Muscle of leg (tissue), 11 donors: Measurements from ENCODE around the gene IGLON5. TPM values are rescaled to one million over a fixed set of nuclear protein-coding genes. Genes with fewer than 3 reads are reported as not detected.

ENCODE experiments used
- DNase-seq: peaks from one replicate; pipeline ENCODE4 v3.0.0; 2013
- H3K27ac ChIP-seq: one replicate; pipeline ENCODE4 v1.5.1; 2013; ENCODE audit warnings: mild to moderate bottlenecking, low read length, control low read depth
- H3K27me3 ChIP-seq: one replicate; pipeline ENCODE4 v1.6.1; 2013; ENCODE audit warnings: low read length; ENCODE audit not compliant: control insufficient read depth, insufficient read depth
- H3K36me3 ChIP-seq: one replicate; pipeline ENCODE4 v1.6.1; 2013; ENCODE audit warnings: low read length; ENCODE audit not compliant: control insufficient read depth, insufficient read depth
- H3K4me1 ChIP-seq: one replicate; pipeline ENCODE4 v1.6.1; 2013; ENCODE audit warnings: low read length; ENCODE audit not compliant: control insufficient read depth, insufficient read depth
- H3K4me3 ChIP-seq: one replicate; pipeline ENCODE4 v1.5.1; 2013; ENCODE audit warnings: low read length, control low read depth
- H3K9me3 ChIP-seq: replicated peaks from 2 replicates; pipeline ENCODE4 v1.6.1; 2013; ENCODE audit warnings: low read depth, low read length; ENCODE audit not compliant: control insufficient read depth
- WGBS: methylation state at CpG from one replicate; pipeline ENCODE4 v1.1.5; 2013; ENCODE audit warnings: missing lambda C conversion rate; ENCODE audit not compliant: insufficient coverage; 5-methylcytosine and 5-hydroxymethylcytosine counted together
- polyA plus RNA-seq, 8 donors: library from polyadenylated mRNA; unstranded; fragments of 120-200 nt; gene quantifications; one replicate each; pipeline versions ENCODE4 v1.2.1 to v1.2.3, GENCODE V29; 2013; ENCODE audit warnings: inconsistent platforms in 1 of 8, low replicate concordance in 1 of 8; ENCODE audit not compliant: insufficient read length in 8 of 8, insufficient read depth in 1 of 8
- total RNA-seq: library from RNA; stranded (reverse); fragments of 120-200 nt; gene quantifications from one replicate; pipeline ENCODE4 v1.2.4, GENCODE V29; 2013

The IGLON5 gene
- total and polyA plus RNA-seq, 9 donors, result 0.14 to 0.73 (median 0.21) TPM; not detected in 1

- Histone ChIP-seq H3K27ac (no peak overlapping the region), H3K36me3 (peaks cover 41% of the 10 kb centered on the region), H3K4me1 (no peaks in the 10 kb centered on the region), H3K4me3 (no peak overlapping the region), H3K27me3 (no peaks in the 10 kb centered on the region), H3K9me3 (no peaks in the 10 kb centered on the region)
- DNase-seq, result no peak
- WGBS, result 86% methylated on average over 6 of the region's 10 CpGs
Observed at GRCh38 chr19:51347209-51347928, 35.9 kb downstream of the IGLON5 start.

DNA sequence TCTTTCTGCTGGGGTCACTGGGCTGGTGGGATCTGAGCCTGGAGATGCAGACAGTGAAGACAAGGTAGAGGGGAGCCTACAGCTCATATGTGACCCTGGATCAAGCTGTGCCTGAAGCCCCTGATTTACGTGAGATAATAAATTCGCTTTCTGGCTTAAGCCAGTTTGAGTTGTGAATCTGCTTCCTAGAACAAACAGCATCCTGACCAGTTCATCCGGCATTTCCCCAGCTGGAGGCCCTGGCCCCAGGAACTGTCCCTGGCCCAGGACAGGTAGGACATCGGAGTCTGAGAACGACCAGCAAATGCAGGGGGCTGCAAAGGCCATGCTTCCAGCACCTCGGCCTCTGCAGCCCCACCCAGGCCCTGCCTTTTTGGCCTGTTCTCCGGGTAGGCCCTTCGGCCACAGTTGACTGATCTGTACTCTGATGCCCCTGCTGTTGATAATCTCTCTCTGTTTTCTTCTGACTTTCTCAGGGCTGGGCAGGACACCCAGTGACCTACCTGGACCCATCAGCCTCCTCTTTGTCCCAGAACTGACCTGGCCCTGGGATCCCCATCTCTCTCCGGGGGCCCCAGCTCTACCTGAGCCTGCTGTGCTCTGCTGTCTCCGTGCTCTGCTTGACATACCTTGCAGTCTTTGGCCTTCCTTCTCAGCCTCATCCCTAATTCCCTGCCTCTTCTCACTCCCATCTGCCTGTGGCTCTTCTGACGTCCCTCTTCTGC is 40.0 kb downstream of the IGLON5 start:
- Histone ChIP-seq H3K4me1 (peaks cover 4% of the 10 kb centered on the region), H3K36me3 (peaks cover 37% of the 10 kb centered on the region), H3K27ac (no peak overlapping the region), H3K27me3 (no peaks in the 10 kb centered on the region), H3K9me3 (no peaks in the 10 kb centered on the region), H3K4me3 (no peak overlapping the region)
- no peak for DNase-seq
- WGBS, result 97% methylated on average over 11 of the region's 11 CpGs

GRCh38 chr19:51352783-51353360 is 41.4 kb downstream of the IGLON5 start:
- Histone ChIP-seq H3K36me3 (peaks cover 26% of the 10 kb centered on the region), H3K27me3 (no peaks in the 10 kb centered on the region), H3K4me3 (no peak overlapping the region), H3K27ac (no peak overlapping the region), H3K4me1 (peaks cover 4% of the 10 kb centered on the region), H3K9me3 (no peaks in the 10 kb centered on the region)
- no peak for DNase-seq
- 94% methylated on average over 12 of the region's 16 CpGs for WGBS

GRCh38 chr19:51354103-51354741 is 42.8 kb downstream of the IGLON5 start:
- Histone ChIP-seq H3K27ac (no peak overlapping the region), H3K36me3 (peaks cover 26% of the 10 kb centered on the region), H3K9me3 (no peaks in the 10 kb centered on the region), H3K4me3 (no peak overlapping the region), H3K27me3 (no peaks in the 10 kb centered on the region), H3K4me1 (peaks cover 4% of the 10 kb centered on the region)
- DNase-seq, result no peak
- WGBS, result 43% methylated on average over 9 of the region's 12 CpGs

DNA sequence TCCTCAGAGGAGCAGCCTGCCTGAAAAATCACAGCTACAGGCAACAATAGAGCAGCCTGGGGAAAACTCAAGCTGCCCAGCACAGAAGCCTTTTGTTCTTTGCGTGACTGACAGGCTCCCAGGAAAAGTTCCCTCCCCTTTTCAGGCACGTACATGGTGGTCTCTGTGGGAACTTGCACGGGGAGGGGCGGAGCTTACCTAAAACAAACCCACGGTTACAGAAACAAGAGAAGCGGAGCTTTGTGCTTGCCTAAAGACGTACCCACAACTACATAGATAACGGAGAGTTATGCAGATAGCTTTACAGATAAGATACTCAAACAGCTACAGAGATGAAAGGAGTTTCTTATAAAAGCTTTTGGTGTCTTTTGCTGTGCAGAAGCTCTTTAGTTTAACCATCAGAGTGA is 43.3 kb downstream of the IGLON5 start:
- H3K27me3 ChIP-seq, result no peaks in the 10 kb centered on the region
- peaks cover 26% of the 10 kb centered on the region for H3K36me3 ChIP-seq
- H3K4me1 ChIP-seq, result peaks cover 4% of the 10 kb centered on the region
- WGBS, result no CpG with 5 or more reads among the region's 8 CpGs
- peak; percentile 33 for DNase-seq
- H3K9me3 ChIP-seq, result no peaks in the 10 kb centered on the region
- H3K27ac ChIP-seq, result no peak overlapping the region
- H3K4me3 ChIP-seq, result no peak overlapping the region

DNA sequence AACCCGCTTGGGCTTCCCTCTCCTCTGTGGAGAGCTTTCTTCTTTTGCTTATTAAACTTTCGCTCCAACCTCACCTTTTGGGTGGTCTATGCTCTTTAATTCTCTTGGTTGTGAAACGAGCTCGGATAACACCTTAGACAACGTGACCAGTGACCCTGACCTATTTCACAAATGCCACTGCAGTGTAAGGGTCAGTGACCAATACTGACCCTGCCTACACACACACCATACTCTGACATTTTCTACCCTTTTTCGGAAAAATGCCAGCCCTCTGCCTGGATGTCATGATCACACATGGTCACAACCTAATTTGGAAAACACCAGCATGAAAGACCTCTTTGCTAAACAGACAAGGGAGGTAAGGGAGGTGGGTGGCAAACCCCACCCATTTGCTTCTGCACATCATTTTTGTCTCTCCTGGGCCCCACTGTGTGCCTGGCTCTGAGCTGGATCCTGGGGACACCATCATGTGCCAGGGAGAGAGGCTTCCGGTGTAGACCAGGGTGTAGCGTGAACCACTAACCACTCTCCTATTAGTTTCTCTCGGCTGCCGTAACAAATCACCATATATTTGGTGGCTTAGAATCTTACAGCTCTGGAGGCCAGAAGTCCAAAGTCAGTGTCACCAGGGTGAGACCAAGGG is 44.8 kb downstream of the IGLON5 start:
- H3K27ac ChIP-seq, result no peak overlapping the region
- no peak for DNase-seq
- 73% methylated on average over 2 of the region's 10 CpGs for WGBS
- peaks cover 4% of the 10 kb centered on the region for H3K4me1 ChIP-seq
- peaks cover 15% of the 10 kb centered on the region for H3K36me3 ChIP-seq
- H3K27me3 ChIP-seq, result no peaks in the 10 kb centered on the region
- H3K4me3 ChIP-seq, result no peak overlapping the region
- H3K9me3 ChIP-seq, result no peaks in the 10 kb centered on the region

GRCh38 chr19:51357952-51358351 is 46.5 kb downstream of the IGLON5 start:
- Histone ChIP-seq H3K27me3 (no peaks in the 10 kb centered on the region), H3K4me1 (peaks cover 4% of the 10 kb centered on the region), H3K36me3 (peaks cover under 1% of the 10 kb centered on the region), H3K4me3 (no peak overlapping the region), H3K9me3 (no peaks in the 10 kb centered on the region), H3K27ac (no peak overlapping the region)
- no peak for DNase-seq
- 78% methylated on average over 6 of the region's 7 CpGs for WGBS

- WGBS, result no CpG with 5 or more reads among the region's 4 CpGs
- Histone ChIP-seq H3K27ac (no peak overlapping the region), H3K4me1 (peaks cover under 1% of the 10 kb centered on the region), H3K27me3 (no peaks in the 10 kb centered on the region), H3K4me3 (no peak overlapping the region), H3K36me3 (no peaks in the 10 kb centered on the region), H3K9me3 (no peaks in the 10 kb centered on the region)
- DNase-seq, result peak; percentile 74
Observed at GRCh38 chr19:51359294-51359693, 47.9 kb downstream of the IGLON5 start.

- WGBS, result 91% methylated on average over 11 of the region's 13 CpGs
- Histone ChIP-seq H3K4me3 (no peak overlapping the region), H3K36me3 (no peaks in the 10 kb centered on the region), H3K27ac (no peak overlapping the region), H3K27me3 (no peaks in the 10 kb centered on the region), H3K9me3 (no peaks in the 10 kb centered on the region), H3K4me1 (peaks cover 7% of the 10 kb centered on the region)
- no peak for DNase-seq
Observed at GRCh38 chr19:51361239-51361638, 49.8 kb downstream of the IGLON5 start.
